Astrocyte (in vitro differentiated cells and primary cell): ENCODE measurements around the gene CD40. TPM values are rescaled to one million over a fixed set of nuclear protein-coding genes. Genes with fewer than 3 reads are reported as not detected.

Experiments used
- DNase-seq: peaks from one replicate; pipeline ENCODE4 v3.0.0-alpha.2; 2010; ENCODE audit warnings: low read depth
- FAIRE-seq: peaks from 2 replicates; lab custom pipeline; 2011; peaks lifted over from hg19 to GRCh38; lab: Jason Lieb, UNC
- H2AFZ ChIP-seq: 2 replicates; pipeline ENCODE4 v1.6.0; 2012; ENCODE audit warnings: low read depth, low read length, inconsistent platforms
- H3K27ac ChIP-seq: 2 replicates; pipeline ENCODE4 v1.5.1; 2011; ENCODE audit warnings: low read depth, low read length, inconsistent platforms
- H3K27me3 ChIP-seq: 2 replicates; pipeline ENCODE4 v1.6.0; 2011; ENCODE audit warnings: low read length, inconsistent platforms; ENCODE audit not compliant: insufficient read depth
- H3K36me3 ChIP-seq: 2 replicates; pipeline ENCODE4 v1.5.1; 2011; ENCODE audit warnings: low read length, inconsistent platforms; ENCODE audit not compliant: insufficient read depth
- H3K4me1 ChIP-seq: 2 replicates; pipeline ENCODE4 v1.5.1; 2011; ENCODE audit warnings: low read length, inconsistent platforms; ENCODE audit not compliant: insufficient read depth
- H3K4me2 ChIP-seq: 2 replicates; pipeline ENCODE4 v1.6.0; 2012; ENCODE audit warnings: low read length, inconsistent platforms
- H3K4me3 ChIP-seq: 2 replicates; pipeline ENCODE4 v1.5.1; 2011; ENCODE audit warnings: low read depth, mild to moderate bottlenecking, low read length, inconsistent platforms; ENCODE audit not compliant: insufficient read depth
- H3K79me2 ChIP-seq: 2 replicates; pipeline ENCODE4 v1.6.0; 2012; ENCODE audit warnings: mild to moderate bottlenecking, low read length, inconsistent platforms; ENCODE audit not compliant: insufficient read depth
- H3K9ac ChIP-seq: 2 replicates; pipeline ENCODE4 v1.6.0; 2012; ENCODE audit warnings: mild to moderate bottlenecking, low read length, inconsistent platforms
- H3K9me3 ChIP-seq: 2 replicates; pipeline ENCODE4 v1.5.1; 2012; ENCODE audit warnings: low read depth, mild to moderate bottlenecking, low read length, inconsistent platforms; ENCODE audit not compliant: insufficient read depth
- H4K20me1 ChIP-seq: 2 replicates; pipeline ENCODE4 v1.6.0; 2012; ENCODE audit warnings: low read length, inconsistent platforms; ENCODE audit not compliant: insufficient read depth
- H3K27ac Mint-ChIP-seq: one replicate; pipeline ENCODE4 v1.8.0; 2021; ENCODE audit warnings: mild to moderate bottlenecking, mixed read lengths; ENCODE audit not compliant: unreplicated experiment
- H3K27me3 Mint-ChIP-seq: one replicate; pipeline ENCODE4 v1.8.0; 2021; ENCODE audit warnings: low read depth, mixed read lengths; ENCODE audit not compliant: unreplicated experiment
- H3K36me3 Mint-ChIP-seq: one replicate; pipeline ENCODE4 v1.8.0; 2021; ENCODE audit warnings: low read depth, mixed read lengths; ENCODE audit not compliant: unreplicated experiment
- H3K4me1 Mint-ChIP-seq: one replicate; pipeline ENCODE4 v1.8.0; 2021; ENCODE audit warnings: low read depth, mixed read lengths; ENCODE audit not compliant: unreplicated experiment
- H3K4me3 Mint-ChIP-seq: one replicate; pipeline ENCODE4 v1.8.0; 2021; ENCODE audit warnings: mild to moderate bottlenecking, moderate library complexity, mixed read lengths; ENCODE audit not compliant: unreplicated experiment
- H3K9me3 Mint-ChIP-seq: one replicate; pipeline ENCODE4 v1.8.0; 2021; ENCODE audit warnings: mild to moderate bottlenecking, mixed read lengths; ENCODE audit not compliant: unreplicated experiment
- CTCF ChIP-seq: IDR thresholded peaks from 2 replicates; pipeline ENCODE4 v1.5.1; 2011; ENCODE audit warnings: low read depth, mild to moderate bottlenecking, inconsistent platforms, low read length, moderate library complexity; ENCODE audit not compliant: insufficient read depth
- EZH2 ChIP-seq: IDR thresholded peaks from 2 replicates; pipeline ENCODE4 v1.6.1; 2012; ENCODE audit warnings: mild to moderate bottlenecking, low read length, inconsistent platforms; ENCODE audit not compliant: insufficient read depth
- total RNA-seq: library from RNA; stranded (reverse); gene quantifications from 2 replicates; pipeline ENCODE4 v1.2.1, GENCODE V29; 2021

The CD40 gene
- total RNA-seq, 1 donor from 2014 or later: 2.3 TPM

GRCh38 chr20:46083531-46084061, 34.5 kb upstream of the CD40 start:
- no peak for DNase-seq
- Histone ChIP-seq H3K27me3 (no peaks in the 10 kb centered on the region), H3K4me1 (peaks cover 7% of the 10 kb centered on the region), H2AFZ (no peak overlapping the region), H3K4me2 (no peak overlapping the region), H3K4me3 (no peak overlapping the region), H3K79me2 (peaks cover 100% of the 10 kb centered on the region), H3K36me3 (peaks cover 5% of the 10 kb centered on the region), H4K20me1 (peaks cover 99% of the 10 kb centered on the region), H3K9me3 (no peaks in the 10 kb centered on the region), H3K9ac (no peak overlapping the region), H3K27ac (no peak overlapping the region)
- H3K36me3 Mint-ChIP-seq: no peaks in the 10 kb centered on the region
- H3K4me3 Mint-ChIP-seq: no peak overlapping the region
- FAIRE-seq: no peak
- peaks cover 30% of the 10 kb centered on the region for H3K4me1 Mint-ChIP-seq
- no peak overlapping the region for H3K27ac Mint-ChIP-seq
- no peaks in the 10 kb centered on the region for H3K9me3 Mint-ChIP-seq
- H3K27me3 Mint-ChIP-seq: no peaks in the 10 kb centered on the region
- TF ChIP-seq CTCF (no peak), EZH2 (no peak)

DNA sequence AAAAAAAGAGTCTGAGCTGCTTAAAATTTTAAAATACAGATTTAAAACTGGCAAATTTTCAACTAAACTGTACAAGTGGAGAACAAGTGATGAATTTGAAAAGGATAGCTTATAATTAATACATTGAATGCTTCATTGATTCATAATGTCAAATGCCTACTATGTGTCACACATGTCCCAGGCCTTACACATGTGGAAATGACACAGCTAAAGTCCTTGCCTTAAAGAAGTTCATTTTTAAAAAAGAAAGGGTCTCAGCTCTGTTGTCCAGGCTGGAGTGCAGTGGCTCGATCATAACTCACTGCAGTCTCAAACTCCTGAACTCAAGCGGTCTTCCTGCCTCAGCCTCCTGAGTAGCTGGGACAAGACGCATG, 33.3 kb upstream of the CD40 start:
- Histone ChIP-seq H3K27ac (no peak overlapping the region), H4K20me1 (peaks cover 94% of the 10 kb centered on the region), H3K4me3 (no peak overlapping the region), H3K4me2 (no peak overlapping the region), H3K27me3 (no peaks in the 10 kb centered on the region), H3K9me3 (no peaks in the 10 kb centered on the region), H2AFZ (no peak overlapping the region), H3K79me2 (peaks cover 98% of the 10 kb centered on the region), H3K9ac (no peak overlapping the region), H3K36me3 (no peaks in the 10 kb centered on the region), H3K4me1 (peaks cover 8% of the 10 kb centered on the region)
- Mint-ChIP-seq H3K9me3 (no peaks in the 10 kb centered on the region), H3K27me3 (no peaks in the 10 kb centered on the region), H3K27ac (no peak overlapping the region), H3K4me1 (peaks cover 30% of the 10 kb centered on the region), H3K36me3 (no peaks in the 10 kb centered on the region), H3K4me3 (no peak overlapping the region)
- DNase-seq (no peak), FAIRE-seq (no peak)
- TF ChIP-seq CTCF (no peak), EZH2 (no peak)

- Mint-ChIP-seq H3K36me3 (no peaks in the 10 kb centered on the region), H3K4me1 (peaks cover 30% of the 10 kb centered on the region), H3K27me3 (no peaks in the 10 kb centered on the region), H3K9me3 (no peaks in the 10 kb centered on the region), H3K4me3 (peak overlapping the region; percentile 7), H3K27ac (no peak overlapping the region)
- Histone ChIP-seq H2AFZ (no peak overlapping the region), H3K36me3 (no peaks in the 10 kb centered on the region), H3K27ac (no peak overlapping the region), H3K27me3 (no peaks in the 10 kb centered on the region), H3K4me1 (peaks cover 8% of the 10 kb centered on the region), H3K9me3 (no peaks in the 10 kb centered on the region), H3K9ac (no peak overlapping the region), H4K20me1 (peaks cover 89% of the 10 kb centered on the region), H3K4me3 (no peak overlapping the region), H3K4me2 (no peak overlapping the region), H3K79me2 (peaks cover 92% of the 10 kb centered on the region)
- DNase-seq (peak; percentile 13), FAIRE-seq (no peak)
- TF ChIP-seq EZH2 (no peak), CTCF (no peak)
Observed at GRCh38 chr20:46085179-46085851, 32.8 kb upstream of the CD40 start.
